OCI-LY7 (cell line): ENCODE results near the gene VN1R4. TPM values are rescaled to one million over a fixed set of nuclear protein-coding genes. Genes with fewer than 3 reads are reported as not detected.
"Not testable (repeated sequence)": the region's sequence is repeated elsewhere in the genome, so short reads cannot be mapped to it uniquely, and the experiment has no call there.

ENCODE experiments used
- Bru-seq: library from RNA; stranded (reverse); fragments of 400-500 nt; gene quantifications from one replicate; lab custom pipeline; 2021; lab: Mats Ljungman, UMichigan
- BruChase-seq, 2 experiments: library from RNA; stranded (reverse); fragments of 400-500 nt; gene quantifications; one replicate each; lab custom pipeline; 2021; lab: Mats Ljungman, UMichigan
- BruUV-seq: library from RNA; stranded (reverse); fragments of 400-500 nt; replicated peaks from 2 replicates; lab custom pipeline; 2021; lab: Mats Ljungman, UMichigan
- CTCF ChIA-PET: fragments of 300-600 bp; sonication (Branson Sonifier 250); formaldehyde crosslinking; loops from one replicate; lab custom pipeline; 2022; ENCODE audit warnings: antibody characterized with exemption; ENCODE audit not compliant: unreplicated experiment; lab: Charles Lee
- POLR2A ChIA-PET: fragments of 300-600 bp; sonication (Branson Sonifier 250); formaldehyde crosslinking; loops from one replicate; lab custom pipeline; 2022; ENCODE audit warnings: antibody characterized with exemption; lab: Charles Lee
- DNase-seq: peaks from one replicate; pipeline ENCODE4 v3.0.0-alpha.2; 2015; ENCODE audit warnings: low spot score
- H2AFZ ChIP-seq: fragments of 200-600 bp; sonication (generic), shearing (Covaris generic); 2 replicates; pipeline ENCODE4 v1.6.1; 2014; ENCODE audit warnings: mild to moderate bottlenecking, antibody characterized with exemption, low read length, moderate library complexity
- H3K27ac ChIP-seq: fragments of 200-600 bp; sonication (generic); 2 replicates; pipeline ENCODE4 v1.5.1; 2014; ENCODE audit warnings: mixed run types, low read depth, mild to moderate bottlenecking, moderate library complexity, low read length, inconsistent platforms; ENCODE audit not compliant: poor library complexity, severe bottlenecking
- H3K36me3 ChIP-seq: fragments of 200-600 bp; sonication (generic); 2 replicates; pipeline ENCODE4 v1.6.1; 2014; ENCODE audit warnings: mild to moderate bottlenecking, antibody characterized with exemption, low read length, moderate library complexity, mixed read lengths; ENCODE audit not compliant: insufficient read depth
- H3K4me1 ChIP-seq: fragments of 200-600 bp; sonication (generic); 2 replicates; pipeline ENCODE4 v1.5.1; 2014; ENCODE audit warnings: mild to moderate bottlenecking, low read length; ENCODE audit not compliant: insufficient read depth, poor library complexity, severe bottlenecking
- H3K4me2 ChIP-seq: fragments of 200-600 bp; sonication (generic); 2 replicates; pipeline ENCODE4 v1.6.1; 2014; ENCODE audit warnings: mild to moderate bottlenecking, low read length
- H3K4me3 ChIP-seq: fragments of 200-600 bp; sonication (generic); 2 replicates; pipeline ENCODE4 v1.5.1; 2014; ENCODE audit warnings: mild to moderate bottlenecking, low read depth, low read length; ENCODE audit not compliant: poor library complexity, severe bottlenecking
- H3K79me2 ChIP-seq: fragments of 200-600 bp; sonication (generic); 2 replicates; pipeline ENCODE4 v1.6.1; 2016; ENCODE audit warnings: low read depth, mild to moderate bottlenecking, low read length, moderate library complexity, mixed read lengths; ENCODE audit not compliant: insufficient read depth
- H3K9me2 ChIP-seq: fragments of 200-600 bp; sonication (generic); 2 replicates; pipeline ENCODE4 v1.6.1; 2016; ENCODE audit warnings: mild to moderate bottlenecking, low read length, mixed read lengths; ENCODE audit not compliant: insufficient read depth
- H3K9me3 ChIP-seq: fragments of 200-600 bp; sonication (generic); 2 replicates; pipeline ENCODE4 v1.6.1; 2014; ENCODE audit warnings: mild to moderate bottlenecking, mixed run types, low read length, mixed read lengths
- H4K20me1 ChIP-seq: fragments of 200-600 bp; sonication (generic); 2 replicates; pipeline ENCODE4 v1.6.1; 2014; ENCODE audit warnings: mild to moderate bottlenecking, antibody characterized with exemption, low read length, moderate library complexity, mixed read lengths; ENCODE audit not compliant: insufficient read depth
- EZH2phosphoT487 ChIP-seq: fragments of 200-600 bp; sonication (generic); IDR thresholded peaks from 2 replicates; pipeline ENCODE4 v1.6.1; 2018; ENCODE audit warnings: low read depth, borderline replicate concordance, mild to moderate bottlenecking, mixed run types, antibody characterized with exemption, low read length, moderate library complexity, mixed read lengths
- intact Hi-C: fragments of 100-400 bp; cut with micrococcal nuclease; formaldehyde crosslinking; loops from one replicate; pipeline ENCODE4 v1.10.0; 2022; ENCODE audit not compliant: unreplicated experiment
- long read RNA-seq: library from polyadenylated mRNA; stranded (forward); transcript quantifications from one replicate; pipeline ENCODE4 v2.0.0, GENCODE V29; 2022
- total RNA-seq, 2 experiments: library from RNA; depleted of rRNA in 1 of 2; stranded (reverse); fragments of >200 nt in 1 of 2; shearing (Covaris generic) in 1 of 2; gene quantifications; 2 replicates each; pipeline ENCODE4 v1.2.3, GENCODE V29; 2014 to 2022
- TF ChIP-seq, protein P1 (sequence below): fragments of 200-600 bp; sonication (generic); conservative IDR thresholded peaks from 2 replicates; pipeline ENCODE4 v1.5.1; 2014; ENCODE audit warnings: mild to moderate bottlenecking, antibody characterized with exemption, low read length, moderate library complexity, mixed read lengths

VN1R4 gene, protein sequence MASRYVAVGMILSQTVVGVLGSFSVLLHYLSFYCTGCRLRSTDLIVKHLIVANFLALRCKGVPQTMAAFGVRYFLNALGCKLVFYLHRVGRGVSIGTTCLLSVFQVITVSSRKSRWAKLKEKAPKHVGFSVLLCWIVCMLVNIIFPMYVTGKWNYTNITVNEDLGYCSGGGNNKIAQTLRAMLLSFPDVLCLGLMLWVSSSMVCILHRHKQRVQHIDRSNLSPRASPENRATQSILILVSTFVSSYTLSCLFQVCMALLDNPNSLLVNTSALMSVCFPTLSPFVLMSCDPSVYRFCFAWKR
- total RNA-seq (2014; rRNA removed; shearing (Covaris generic)) (not detected in 2 replicates), total RNA-seq (2022) (not detected in 2 replicates), Bru-seq, nascent RNA (not detected), BruChase-seq, experiment 1, labeled RNA remaining after a 6-hour chase (not detected), BruChase-seq, experiment 2, labeled RNA remaining after a 2-hour chase (not detected)
- long read RNA-seq: 0 reads

DNA sequence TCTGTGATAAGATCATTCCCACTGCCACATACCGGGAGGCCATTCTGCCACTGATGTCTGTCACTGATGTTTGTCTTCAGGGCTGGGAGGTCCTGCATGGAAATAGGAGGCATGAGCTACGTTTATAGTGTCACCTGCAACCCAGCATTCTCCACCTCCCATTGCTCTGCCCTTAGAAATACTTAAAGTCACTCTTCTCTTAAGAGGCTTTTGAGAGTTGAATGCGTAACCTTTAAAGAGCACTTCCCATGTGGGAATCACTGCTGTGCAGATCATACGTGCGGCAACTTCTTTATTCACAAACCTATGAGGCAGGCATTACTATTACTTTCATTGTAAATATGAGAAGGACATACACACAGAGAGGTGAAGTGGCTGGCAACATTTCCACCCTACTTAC lies at the start of gene VN1R4:
Gene VN1R4, minus strand, starts transcription at position 101 of the 400 bp plus-strand sequence. Its CDS starts 58 bp downstream, at position 43.
- H3K4me3 ChIP-seq, DNase-seq, POLR2A ChIA-PET, H3K79me2 ChIP-seq, H3K36me3 ChIP-seq, H3K4me2 ChIP-seq, intact Hi-C loops, CTCF ChIA-PET, H4K20me1 ChIP-seq, H3K27ac ChIP-seq, H2AFZ ChIP-seq, H3K9me3 ChIP-seq, BruUV-seq, H3K9me2 ChIP-seq, H3K4me1 ChIP-seq: not testable (repeated sequence)

DNA sequence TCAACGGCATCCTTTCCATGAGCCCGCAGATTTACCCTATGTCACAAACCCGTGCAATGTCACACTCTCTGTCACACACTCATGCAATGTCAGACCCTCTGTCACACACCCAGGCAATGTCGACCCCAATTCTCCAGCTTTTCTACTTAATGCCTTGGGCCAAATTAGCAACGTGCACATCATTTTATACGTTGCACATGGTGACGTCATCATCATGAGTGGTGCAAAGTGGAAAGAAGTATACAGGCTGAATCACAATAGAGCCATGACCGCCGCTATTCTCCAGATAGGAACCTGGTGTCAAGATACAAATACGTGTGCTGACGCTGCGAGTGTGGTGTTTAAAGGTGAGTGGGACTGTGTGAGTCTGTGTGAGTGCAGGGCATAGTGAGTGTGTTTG lies 44.4 kb upstream of the VN1R4 start:
- no peaks in the 10 kb centered on the region for H4K20me1 ChIP-seq
- H2AFZ ChIP-seq: no peak overlapping the region
- no peak overlapping the region for H3K4me2 ChIP-seq
- BruUV-seq: no TSS peak
- no peak overlapping the region for H3K27ac ChIP-seq
- POLR2A ChIA-PET: no interaction called here
- no peak overlapping the region for H3K4me3 ChIP-seq
- TF ChIP-seq EZH2phosphoT487: no peak
- TF ChIP-seq, protein P1, sequence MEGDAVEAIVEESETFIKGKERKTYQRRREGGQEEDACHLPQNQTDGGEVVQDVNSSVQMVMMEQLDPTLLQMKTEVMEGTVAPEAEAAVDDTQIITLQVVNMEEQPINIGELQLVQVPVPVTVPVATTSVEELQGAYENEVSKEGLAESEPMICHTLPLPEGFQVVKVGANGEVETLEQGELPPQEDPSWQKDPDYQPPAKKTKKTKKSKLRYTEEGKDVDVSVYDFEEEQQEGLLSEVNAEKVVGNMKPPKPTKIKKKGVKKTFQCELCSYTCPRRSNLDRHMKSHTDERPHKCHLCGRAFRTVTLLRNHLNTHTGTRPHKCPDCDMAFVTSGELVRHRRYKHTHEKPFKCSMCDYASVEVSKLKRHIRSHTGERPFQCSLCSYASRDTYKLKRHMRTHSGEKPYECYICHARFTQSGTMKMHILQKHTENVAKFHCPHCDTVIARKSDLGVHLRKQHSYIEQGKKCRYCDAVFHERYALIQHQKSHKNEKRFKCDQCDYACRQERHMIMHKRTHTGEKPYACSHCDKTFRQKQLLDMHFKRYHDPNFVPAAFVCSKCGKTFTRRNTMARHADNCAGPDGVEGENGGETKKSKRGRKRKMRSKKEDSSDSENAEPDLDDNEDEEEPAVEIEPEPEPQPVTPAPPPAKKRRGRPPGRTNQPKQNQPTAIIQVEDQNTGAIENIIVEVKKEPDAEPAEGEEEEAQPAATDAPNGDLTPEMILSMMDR: no peak
- H3K9me2 ChIP-seq: no peaks in the 10 kb centered on the region
- H3K4me1 ChIP-seq: no peaks in the 10 kb centered on the region
- no peaks in the 10 kb centered on the region for H3K79me2 ChIP-seq
- H3K36me3 ChIP-seq: no peaks in the 10 kb centered on the region
- H3K9me3 ChIP-seq: no peaks in the 10 kb centered on the region
- CTCF ChIA-PET: no interaction called here
- DNase-seq: no peak
- intact Hi-C loops: no loop called here

DNA sequence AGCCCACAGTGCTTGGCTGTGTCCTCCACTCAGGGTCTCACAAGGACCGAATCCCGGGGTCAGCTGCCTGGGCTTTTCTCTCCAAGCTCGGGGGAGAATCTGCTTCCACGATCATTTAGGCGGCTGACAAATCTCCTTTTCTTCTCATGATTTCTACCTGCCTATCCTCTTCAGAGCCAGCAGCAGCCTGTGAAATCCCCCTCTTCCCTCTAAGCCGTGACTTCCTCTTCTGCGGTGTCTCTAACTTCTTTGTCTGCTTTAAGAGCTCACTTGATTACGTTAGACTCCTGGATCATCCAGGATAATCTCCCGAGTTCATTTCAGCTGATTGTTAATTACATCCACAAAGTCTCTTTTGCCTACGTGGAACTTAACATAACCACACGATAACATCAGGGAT lies 43.5 kb upstream of the VN1R4 start:
- Histone ChIP-seq H3K4me2 (no peak overlapping the region), H3K9me2 (no peaks in the 10 kb centered on the region), H3K27ac (no peak overlapping the region), H3K4me3 (no peak overlapping the region), H3K4me1 (no peaks in the 10 kb centered on the region), H2AFZ (no peak overlapping the region), H4K20me1 (no peaks in the 10 kb centered on the region), H3K9me3 (no peaks in the 10 kb centered on the region), H3K79me2 (no peaks in the 10 kb centered on the region), H3K36me3 (no peaks in the 10 kb centered on the region)
- intact Hi-C loops: no loop called here
- no peak for DNase-seq
- TF ChIP-seq, protein P1: no peak
- no peak for TF ChIP-seq EZH2phosphoT487
- POLR2A ChIA-PET: no interaction called here
- no TSS peak for BruUV-seq
- CTCF ChIA-PET: no interaction called here
